Measurements from ENCODE around the gene GNG8.

GNG8 gene

GRCh38 chr19:46634656-46635218, 1.3 kb downstream of the GNG8 start (continued):
- TF ChIP-seq ZNF280C (tag by site-specific recombination; IDR thresholded peaks at IDR 0.05) (no peak), ZNF433 (tag by site-specific recombination; IDR thresholded peaks at IDR 0.05; ENCODE audit: low read depth) (no peak), ZNF354C (tag by site-specific recombination; IDR thresholded peaks at IDR 0.05; ENCODE audit: borderline replicate concordance, low read depth) (no peak), ZBTB44 (tag by site-specific recombination; IDR thresholded peaks at IDR 0.05) (no peak), INSM2 (tag by site-specific recombination; IDR thresholded peaks at IDR 0.05) (no peak), ZNF623 (tag by site-specific recombination; IDR thresholded peaks at IDR 0.05) (no peak), ZNF391 (tag by site-specific recombination; IDR thresholded peaks at IDR 0.05; ENCODE audit: borderline replicate concordance, low read depth) (0 out of 2 replicates have a peak, but pooled peaks have one; percentile 35), ZNF184 (tag by site-specific recombination; IDR thresholded peaks at IDR 0.05) (no peak), ZNF596 (tag by site-specific recombination; IDR thresholded peaks at IDR 0.05) (no peak), ZNF239 (tag by site-specific recombination; IDR thresholded peaks at IDR 0.05) (no peak), ZNF175 (tag by site-specific recombination; IDR thresholded peaks at IDR 0.05) (no peak), ZNF660 (tag by site-specific recombination; IDR thresholded peaks at IDR 0.05) (no peak), ZNF423 (tag by site-specific recombination; IDR thresholded peaks at IDR 0.05) (no peak), GLI2 (tag by site-specific recombination; IDR thresholded peaks at IDR 0.05; ENCODE audit: borderline replicate concordance, low read depth) (no peak), ZNF776 (tag by site-specific recombination; IDR thresholded peaks at IDR 0.05; ENCODE audit: borderline replicate concordance) (no peak), ZNF571 (tag by site-specific recombination; IDR thresholded peaks at IDR 0.05) (no peak), ZNF302 (tag by site-specific recombination; IDR thresholded peaks at IDR 0.05; ENCODE audit: low read depth) (no peak), ZNF600 (tag by site-specific recombination; IDR thresholded peaks at IDR 0.05) (no peak), ZNF266 (tag by site-specific recombination; IDR thresholded peaks at IDR 0.05; ENCODE audit: low read depth) (no peak), ZEB2 (tag by site-specific recombination; IDR thresholded peaks at IDR 0.05) (no peak), ZFP3 (tag by site-specific recombination; IDR thresholded peaks at IDR 0.05; ENCODE audit: low read depth) (no peak), AEBP2 (tag by site-specific recombination; IDR thresholded peaks at IDR 0.05; ENCODE audit: borderline replicate concordance) (no peak), RBAK (tag by site-specific recombination; IDR thresholded peaks at IDR 0.05) (no peak), ZNF426 (tag by site-specific recombination; IDR thresholded peaks at IDR 0.05) (no peak), ZNF610 (tag by site-specific recombination; IDR thresholded peaks at IDR 0.05; ENCODE audit: borderline replicate concordance) (no peak)
- TF ChIP-seq, protein P1, sequence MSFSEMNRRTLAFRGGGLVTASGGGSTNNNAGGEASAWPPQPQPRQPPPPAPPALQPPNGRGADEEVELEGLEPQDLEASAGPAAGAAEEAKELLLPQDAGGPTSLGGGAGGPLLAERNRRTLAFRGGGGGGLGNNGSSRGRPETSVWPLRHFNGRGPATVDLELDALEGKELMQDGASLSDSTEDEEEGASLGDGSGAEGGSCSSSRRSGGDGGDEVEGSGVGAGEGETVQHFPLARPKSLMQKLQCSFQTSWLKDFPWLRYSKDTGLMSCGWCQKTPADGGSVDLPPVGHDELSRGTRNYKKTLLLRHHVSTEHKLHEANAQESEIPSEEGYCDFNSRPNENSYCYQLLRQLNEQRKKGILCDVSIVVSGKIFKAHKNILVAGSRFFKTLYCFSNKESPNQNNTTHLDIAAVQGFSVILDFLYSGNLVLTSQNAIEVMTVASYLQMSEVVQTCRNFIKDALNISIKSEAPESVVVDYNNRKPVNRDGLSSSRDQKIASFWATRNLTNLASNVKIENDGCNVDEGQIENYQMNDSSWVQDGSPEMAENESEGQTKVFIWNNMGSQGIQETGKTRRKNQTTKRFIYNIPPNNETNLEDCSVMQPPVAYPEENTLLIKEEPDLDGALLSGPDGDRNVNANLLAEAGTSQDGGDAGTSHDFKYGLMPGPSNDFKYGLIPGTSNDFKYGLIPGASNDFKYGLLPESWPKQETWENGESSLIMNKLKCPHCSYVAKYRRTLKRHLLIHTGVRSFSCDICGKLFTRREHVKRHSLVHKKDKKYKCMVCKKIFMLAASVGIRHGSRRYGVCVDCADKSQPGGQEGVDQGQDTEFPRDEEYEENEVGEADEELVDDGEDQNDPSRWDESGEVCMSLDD (tag by site-specific recombination; IDR thresholded peaks at IDR 0.05) = peak; percentile 81; the same call in 1 of the 2 replicates
- TF ChIP-seq, protein P2, sequence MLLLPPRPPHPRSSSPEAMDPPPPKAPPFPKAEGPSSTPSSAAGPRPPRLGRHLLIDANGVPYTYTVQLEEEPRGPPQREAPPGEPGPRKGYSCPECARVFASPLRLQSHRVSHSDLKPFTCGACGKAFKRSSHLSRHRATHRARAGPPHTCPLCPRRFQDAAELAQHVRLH (tag by site-specific recombination; IDR thresholded peaks at IDR 0.05) = no peak
- TF ChIP-seq, protein P3, sequence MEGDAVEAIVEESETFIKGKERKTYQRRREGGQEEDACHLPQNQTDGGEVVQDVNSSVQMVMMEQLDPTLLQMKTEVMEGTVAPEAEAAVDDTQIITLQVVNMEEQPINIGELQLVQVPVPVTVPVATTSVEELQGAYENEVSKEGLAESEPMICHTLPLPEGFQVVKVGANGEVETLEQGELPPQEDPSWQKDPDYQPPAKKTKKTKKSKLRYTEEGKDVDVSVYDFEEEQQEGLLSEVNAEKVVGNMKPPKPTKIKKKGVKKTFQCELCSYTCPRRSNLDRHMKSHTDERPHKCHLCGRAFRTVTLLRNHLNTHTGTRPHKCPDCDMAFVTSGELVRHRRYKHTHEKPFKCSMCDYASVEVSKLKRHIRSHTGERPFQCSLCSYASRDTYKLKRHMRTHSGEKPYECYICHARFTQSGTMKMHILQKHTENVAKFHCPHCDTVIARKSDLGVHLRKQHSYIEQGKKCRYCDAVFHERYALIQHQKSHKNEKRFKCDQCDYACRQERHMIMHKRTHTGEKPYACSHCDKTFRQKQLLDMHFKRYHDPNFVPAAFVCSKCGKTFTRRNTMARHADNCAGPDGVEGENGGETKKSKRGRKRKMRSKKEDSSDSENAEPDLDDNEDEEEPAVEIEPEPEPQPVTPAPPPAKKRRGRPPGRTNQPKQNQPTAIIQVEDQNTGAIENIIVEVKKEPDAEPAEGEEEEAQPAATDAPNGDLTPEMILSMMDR (tag by site-specific recombination; IDR thresholded peaks at IDR 0.05) = no peak

Data from HEK293 (cell line).